H1 (cell line): Measurements from ENCODE around the gene INTS6. TPM values are rescaled to one million over a fixed set of nuclear protein-coding genes. Genes with fewer than 3 reads are reported as not detected.

ENCODE experiments used
- CTCF ChIA-PET: fragments of 300-600 bp; sonication (Branson Sonifier 250); formaldehyde crosslinking; loops from one replicate; lab custom pipeline; 2021; ENCODE audit not compliant: partially characterized antibody; lab: Charles Lee
- POLR2A ChIA-PET: fragments of 300-600 bp; sonication (Branson Sonifier 250); formaldehyde crosslinking; loops from one replicate; lab custom pipeline; 2021; ENCODE audit warnings: inconsistent platforms; ENCODE audit not compliant: partially characterized antibody; lab: Charles Lee
- DNase-seq, 2 experiments: peaks; one replicate each; pipeline versions ENCODE4 v3.0.0 to v3.0.0-alpha.2; 2010 to 2022; ENCODE audit warnings: low spot score in 2 of 2, low read depth in 1 of 2, mixed read lengths in 1 of 2
- FAIRE-seq: peaks from 2 replicates; lab custom pipeline; 2011; peaks lifted over from hg19 to GRCh38; lab: Jason Lieb, UNC
- H2AFZ ChIP-seq: 2 replicates; pipeline ENCODE4 v1.8.1; 2012; ENCODE audit warnings: low read length, inconsistent platforms
- H2AK5ac ChIP-seq: 2 replicates; pipeline ENCODE4 v1.6.1; 2013; ENCODE audit warnings: low read depth, low read length
- H2BK120ac ChIP-seq: replicated peaks from 2 replicates; pipeline ENCODE3; 2013; ENCODE audit warnings: low read depth, low read length, inconsistent platforms
- H2BK12ac ChIP-seq: 2 replicates; pipeline ENCODE4 v1.6.1; 2013; ENCODE audit warnings: low read depth, low read length
- H2BK15ac ChIP-seq: 2 replicates; pipeline ENCODE4 v1.6.1; 2013; ENCODE audit warnings: low read length
- H2BK20ac ChIP-seq: 2 replicates; pipeline ENCODE4 v1.6.1; 2013; ENCODE audit warnings: low read length
- H2BK5ac ChIP-seq: 2 replicates; pipeline ENCODE4 v1.6.1; 2013; ENCODE audit warnings: low read depth, low read length
- H3K14ac ChIP-seq: 2 replicates; pipeline ENCODE4 v1.6.1; 2013; ENCODE audit warnings: inconsistent platforms; ENCODE audit not compliant: insufficient read length
- H3K18ac ChIP-seq: 2 replicates; pipeline ENCODE4 v1.6.1; 2013; ENCODE audit warnings: low read length; ENCODE audit errors: extremely low read depth
- H3K23ac ChIP-seq: 2 replicates; pipeline ENCODE4 v1.6.1; 2013; ENCODE audit warnings: inconsistent platforms; ENCODE audit not compliant: insufficient read length
- H3K23me2 ChIP-seq: 2 replicates; pipeline ENCODE4 v1.6.1; 2013; ENCODE audit warnings: low read depth, low read length
- H3K27ac ChIP-seq: 2 replicates; pipeline ENCODE4 v1.6.1; 2011; ENCODE audit warnings: low read depth, low read length, inconsistent platforms
- H3K27me3 ChIP-seq, 4 experiments: replicated peaks in 1 of 4; 1 replicate in 1 of 4; 2 replicates in 3 of 4; pipeline versions ENCODE4 v1.6.1 to v1.8.1; 2011 to 2013; ENCODE audit warnings: low read length in 3 of 4, mild to moderate bottlenecking in 3 of 4, inconsistent platforms in 2 of 4, mixed read lengths in 2 of 4, moderate library complexity in 1 of 4; ENCODE audit not compliant: control insufficient read depth in 3 of 4, insufficient read depth in 3 of 4; ENCODE audit errors: extremely low read depth in 1 of 4
- H3K36me3 ChIP-seq, 4 experiments: 2 replicates each; pipeline versions ENCODE4 v1.6.1 to v1.8.1; 2011 to 2013; ENCODE audit warnings: mild to moderate bottlenecking in 4 of 4, low read length in 3 of 4, moderate library complexity in 2 of 4, control low read depth in 1 of 4, inconsistent platforms in 1 of 4; ENCODE audit not compliant: insufficient read depth in 4 of 4, control insufficient read depth in 2 of 4
- H3K4ac ChIP-seq: replicated peaks from 2 replicates; pipeline ENCODE3; 2013; ENCODE audit warnings: low read length, low read depth, mixed read lengths, inconsistent platforms; ENCODE audit not compliant: insufficient read length
- H3K4me1 ChIP-seq, 4 experiments: replicated peaks in 1 of 4; 1 replicate in 1 of 4; 2 replicates in 3 of 4; pipeline versions ENCODE4 v1.6.1 to v1.8.1; 2011 to 2013; ENCODE audit warnings: low read length in 3 of 4, inconsistent platforms in 2 of 4, mixed read lengths in 1 of 4; ENCODE audit not compliant: insufficient read depth in 4 of 4, control insufficient read depth in 3 of 4
- H3K4me2 ChIP-seq, 2 experiments: 2 replicates each; pipeline versions ENCODE4 v1.6.1 to v1.8.1; 2011 to 2013; ENCODE audit warnings: low read depth in 2 of 2, low read length in 2 of 2, control low read depth in 1 of 2, inconsistent platforms in 1 of 2, mild to moderate bottlenecking in 1 of 2; ENCODE audit not compliant: insufficient read depth in 1 of 2
- H3K4me3 ChIP-seq, 4 experiments: fragments of 200-600, 300-600 bp in 1 of 4; sonication (generic), shearing (Covaris generic), sonication (Bioruptor Twin) in 1 of 4; 2 replicates each; pipeline versions ENCODE4 v1.5.1 to v1.8.1; 2011 to 2016; ENCODE audit warnings: low read length in 4 of 4, low read depth in 3 of 4, control low read depth in 2 of 4, inconsistent platforms in 2 of 4, mild to moderate bottlenecking in 2 of 4, mixed read lengths in 1 of 4, moderate library complexity in 1 of 4; ENCODE audit not compliant: insufficient read depth in 2 of 4; ENCODE audit errors: extremely low read depth in 1 of 4
- H3K56ac ChIP-seq: replicated peaks from 2 replicates; pipeline ENCODE3; 2013; ENCODE audit warnings: low read depth, mild to moderate bottlenecking, mixed read lengths, low read length, inconsistent platforms; ENCODE audit not compliant: insufficient read length
- H3K79me1 ChIP-seq: 2 replicates; pipeline ENCODE4 v1.6.1; 2013; ENCODE audit warnings: low read depth, low read length, control low read depth
- H3K79me2 ChIP-seq, 2 experiments: 2 replicates each; pipeline versions ENCODE4 v1.6.1 to v1.8.1; 2012 to 2013; ENCODE audit warnings: low read length in 2 of 2, mild to moderate bottlenecking in 2 of 2, inconsistent platforms in 1 of 2; ENCODE audit not compliant: insufficient read depth in 2 of 2, control insufficient read depth in 1 of 2
- H3K9ac ChIP-seq, 4 experiments: replicated peaks in 1 of 4; 1 replicate in 1 of 4; 2 replicates in 3 of 4; pipeline versions ENCODE4 v1.6.1 to v1.8.1; 2011 to 2013; ENCODE audit warnings: low read depth in 3 of 4, low read length in 3 of 4, control low read depth in 2 of 4, mild to moderate bottlenecking in 2 of 4, moderate library complexity in 2 of 4, inconsistent platforms in 1 of 4; ENCODE audit errors: extremely low read depth in 1 of 4
- H3K9me3 ChIP-seq, 2 experiments: 2 replicates each; pipeline versions ENCODE4 v1.6.1 to v1.8.1; 2012 to 2013; ENCODE audit warnings: mild to moderate bottlenecking in 2 of 2, moderate library complexity in 2 of 2, control low read depth in 1 of 2, inconsistent platforms in 1 of 2, low read depth in 1 of 2, low read length in 1 of 2, mixed read lengths in 1 of 2; ENCODE audit not compliant: insufficient read depth in 2 of 2
- H4K20me1 ChIP-seq, 2 experiments: replicated peaks in 1 of 2; 2 replicates each; pipeline versions ENCODE3 to v1.8.1; 2011 to 2013; ENCODE audit warnings: inconsistent platforms in 2 of 2, low read length in 2 of 2, mild to moderate bottlenecking in 1 of 2; ENCODE audit not compliant: insufficient read depth in 2 of 2, control insufficient read depth in 1 of 2
- H4K5ac ChIP-seq: 2 replicates; pipeline ENCODE4 v1.6.1; 2013; ENCODE audit warnings: low read length, low read depth, mixed read lengths, inconsistent platforms; ENCODE audit not compliant: insufficient read length
- H4K8ac ChIP-seq: 2 replicates; pipeline ENCODE4 v1.8.0; 2013; ENCODE audit warnings: mild to moderate bottlenecking, moderate library complexity, low read length, inconsistent platforms; ENCODE audit not compliant: insufficient read depth; ENCODE audit errors: extremely low read depth
- H4K91ac ChIP-seq: replicated peaks from 2 replicates; pipeline ENCODE3; 2013; ENCODE audit warnings: low read length, mixed read lengths, inconsistent platforms; ENCODE audit not compliant: insufficient read length
- BCL11A ChIP-seq, 2 experiments: IDR thresholded peaks; one replicate each; pipeline ENCODE4 v1.6.1; 2011; ENCODE audit warnings: low read depth in 2 of 2, low read length in 2 of 2, mild to moderate bottlenecking in 2 of 2
- MAFK ChIP-seq: IDR thresholded peaks from 2 replicates; pipeline ENCODE4 v1.6.1; 2012; ENCODE audit warnings: low read depth, mild to moderate bottlenecking, improper control_type of control experiment, low read length
- WGBS, 2 experiments: shearing (Covaris generic) in 1 of 2; methylation state at CpG; one replicate each; pipeline versions ENCODE4 v1.1.6 to v1.1.7; 2013 to 2015; ENCODE audit warnings: low lambda C conversion rate in 2 of 2, mixed read lengths in 2 of 2, inconsistent platforms in 1 of 2, low coverage in 1 of 2, missing lambda C conversion rate in 1 of 2; ENCODE audit not compliant: insufficient replicate concordance in 2 of 2, insufficient coverage in 1 of 2, insufficient read length in 1 of 2; ENCODE audit errors: extremely low coverage in 1 of 2, missing lambda C conversion rate in 1 of 2; 5-methylcytosine and 5-hydroxymethylcytosine counted together
- polyA plus RNA-seq, 7 experiments: library from polyadenylated mRNA; depleted of rRNA in 3 of 7; stranded (reverse) in 5 of 7; unstranded in 2 of 7; fragments of >200 nt in 5 of 7; fragments of 200-250 nt in 2 of 7; gene quantifications; 1 replicate in 5 of 7; 2 replicates in 1 of 7; 4 replicates in 1 of 7; pipeline versions ENCODE4 v1.2.1 to v1.2.3, GENCODE V29; 2011 to 2013; ENCODE audit warnings: missing spikeins in 2 of 7, mixed read lengths in 2 of 7
- total RNA-seq: library from RNA; stranded (reverse); fragmentation: NEBNext Ultra II Directional; extraction: Animal tissue kit (Norgen Biotek cat#: 25700); gene quantifications from 2 replicates; pipeline ENCODE4 v1.2.1, GENCODE V29; 2021

INTS6 gene
- total and polyA plus RNA-seq, 2 of the 8 experiments (the other 6 are each of a cell fraction or from before 2014, with no cell fraction given) = 12.6 to 42.8 TPM

DNA sequence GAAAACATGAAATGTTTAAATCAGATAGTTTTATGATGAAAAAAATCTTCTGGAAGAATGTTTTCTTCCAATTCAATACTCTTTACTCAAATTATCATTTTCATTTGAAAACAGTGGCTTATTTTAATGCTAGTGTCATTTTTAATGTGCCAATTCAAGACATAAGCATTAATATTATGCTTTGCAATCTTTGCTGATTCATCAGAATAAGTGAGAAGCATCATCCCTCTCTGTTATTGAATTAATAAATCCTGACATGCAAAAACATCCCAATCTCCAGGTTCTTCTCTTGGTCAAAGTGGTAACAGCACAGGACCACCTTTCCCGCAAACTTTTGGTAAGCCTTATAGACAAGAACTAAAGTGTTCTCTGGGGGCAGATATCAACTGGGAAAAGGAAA lies 3.8 kb downstream of the INTS6 start:
- no peak overlapping the region for H4K5ac ChIP-seq
- ChIA-PET CTCF (no interaction called here), POLR2A (no interaction called here)
- no peaks in the 10 kb centered on the region for H4K20me1 ChIP-seq
- H3K18ac ChIP-seq = no peak overlapping the region
- H3K4ac ChIP-seq = no peak overlapping the region
- H3K23me2 ChIP-seq = peaks cover 6% of the 10 kb centered on the region
- H4K8ac ChIP-seq = no peak overlapping the region
- no peaks in the 10 kb centered on the region; a peak in 1 of 7 replicates for H3K4me1 ChIP-seq
- no peak overlapping the region for H3K4me3 ChIP-seq
- WGBS, 2 experiments = 87% methylated on average over 1 of the region's 1 CpG; no CpG with 5 or more reads in 1 of the 2 experiments
- peaks cover 0 to 41% (median 8%) of the 10 kb centered on the region in 4 experiments; a peak in 3 of 8 replicates for H3K36me3 ChIP-seq
- no peaks in the 10 kb centered on the region for H3K27me3 ChIP-seq
- H2BK15ac ChIP-seq = no peak overlapping the region
- H3K9ac ChIP-seq = no peak overlapping the region
- H3K14ac ChIP-seq = no peak overlapping the region
- H3K79me2 ChIP-seq = peaks cover 0 to 16% of the 10 kb centered on the region in 2 experiments; a peak in 2 of 4 replicates
- no peak overlapping the region for H3K23ac ChIP-seq
- H2BK120ac ChIP-seq = no peak overlapping the region
- no peak overlapping the region for H2BK20ac ChIP-seq
- TF ChIP-seq BCL11A (IDR thresholded peaks at IDR 0.05; ENCODE audit: low read depth in 2 of 2, low read length in 2 of 2) (no peak), MAFK (0 out of 2 replicates have a peak, but pooled peaks have one; percentile 32)
- H3K27ac ChIP-seq = no peak overlapping the region
- no peaks in the 10 kb centered on the region for H3K79me1 ChIP-seq
- no peak overlapping the region for H2BK12ac ChIP-seq
- peak; percentile 7 for FAIRE-seq
- H2AK5ac ChIP-seq = no peak overlapping the region
- no peak overlapping the region for H2AFZ ChIP-seq
- H3K56ac ChIP-seq = no peak overlapping the region
- DNase-seq = no peak
- no peak overlapping the region for H2BK5ac ChIP-seq
- H4K91ac ChIP-seq = no peak overlapping the region
- no peak overlapping the region for H3K4me2 ChIP-seq
- H3K9me3 ChIP-seq = no peaks in the 10 kb centered on the region
